ENCODE results near the gene SKOR2. TPM values are rescaled to one million over a fixed set of nuclear protein-coding genes. Genes with fewer than 3 reads are reported as not detected.

Gene SKOR2
- total RNA-seq, 1 experiment from 2014 or later, result not detected

GRCh38 chr18:47168509-47168908 lies 83.0 kb downstream of the SKOR2 start:
- TF ChIP-seq SIN3A (IDR thresholded peaks at IDR 0.05; ENCODE audit: borderline replicate concordance, insufficient read depth, low read depth, low read length), result no peak
- Histone ChIP-seq H3K36me3 (ENCODE audit: control insufficient read depth, insufficient read depth, low read length) (no peaks in the 10 kb centered on the region), H3K9me3 (ENCODE audit: control insufficient read depth, insufficient read depth, low read depth, low read length) (no peaks in the 10 kb centered on the region), H3K27ac (ENCODE audit: low read length) (no peak overlapping the region), H3K27me3 (ENCODE audit: control insufficient read depth, insufficient read depth, low read length) (no peaks in the 10 kb centered on the region), H3K4me3 (ENCODE audit: low read depth in 2 of 2, low read length in 2 of 2) (no peak overlapping the region), H3K4me1 (ENCODE audit: control insufficient read depth, insufficient read depth, low read length) (no peaks in the 10 kb centered on the region)
- intact Hi-C loops (cut with micrococcal nuclease; ENCODE audit: unreplicated experiment) (no loop called here), in situ Hi-C loops (cut with HindIII; ENCODE audit: low pct_unique_long_range_greater_than_20kb, low sequenced_read_pairs) (no loop called here)
- no TSS peak for BruUV-seq (replicated peaks)
- POLR2A ChIA-PET, result no interaction called here
- no peak for ATAC-seq
- CTCF ChIA-PET, result no interaction called here
- no peak for DNase-seq (ENCODE audit: low read depth, low spot score)

- intact Hi-C loops (cut with micrococcal nuclease; ENCODE audit: unreplicated experiment), result no loop called here
- TF ChIP-seq CTCF (IDR thresholded peaks at IDR 0.05) (no peak), POLR2AphosphoS5 (IDR thresholded peaks at IDR 0.05; ENCODE audit: low read depth, low read length) (no peak), REST (IDR thresholded peaks at IDR 0.05; ENCODE audit: insufficient read depth in 1 of 2, low read depth in 2 of 2, low read length in 1 of 2) (no peak), SIN3A (IDR thresholded peaks at IDR 0.05; ENCODE audit: borderline replicate concordance, insufficient read depth, low read depth, low read length) (no peak), TCF7L2 (IDR thresholded peaks at IDR 0.05; ENCODE audit: low read depth, low read length) (no peak)
- ChIA-PET CTCF (no interaction called here), POLR2A (no interaction called here)
- in situ Hi-C loops (cut with HindIII; ENCODE audit: low pct_unique_long_range_greater_than_20kb, low sequenced_read_pairs), result no loop called here
- BruUV-seq (replicated peaks), result no TSS peak
- no peak for DNase-seq (ENCODE audit: low read depth, low spot score)
- no peaks in the 10 kb centered on the region for H3K36me3 ChIP-seq (ENCODE audit: control insufficient read depth, insufficient read depth, low read length)
- H3K4me3 ChIP-seq (ENCODE audit: low read depth in 2 of 2, low read length in 2 of 2), result no peak overlapping the region
- H3K27ac ChIP-seq (ENCODE audit: low read length), result no peak overlapping the region
- no peaks in the 10 kb centered on the region for H3K9me3 ChIP-seq (ENCODE audit: control insufficient read depth, insufficient read depth, low read depth, low read length)
- no peak for ATAC-seq
- no peaks in the 10 kb centered on the region for H3K4me1 ChIP-seq (ENCODE audit: control insufficient read depth, insufficient read depth, low read length)
- no peaks in the 10 kb centered on the region for H3K27me3 ChIP-seq (ENCODE audit: control insufficient read depth, insufficient read depth, low read length)
These were observed 85.2 kb downstream of the SKOR2 start for GRCh38 chr18:47166294-47166693.

GRCh38 chr18:47163241-47163640 lies 88.2 kb downstream of the SKOR2 start:
- BruUV-seq (replicated peaks), result no TSS peak
- Histone ChIP-seq H3K9me3 (ENCODE audit: control insufficient read depth, insufficient read depth, low read depth, low read length) (no peaks in the 10 kb centered on the region), H3K4me3 (ENCODE audit: low read depth in 2 of 2, low read length in 2 of 2) (no peak overlapping the region), H3K4me1 (ENCODE audit: control insufficient read depth, insufficient read depth, low read length) (no peaks in the 10 kb centered on the region), H3K27ac (ENCODE audit: low read length) (no peak overlapping the region), H3K36me3 (ENCODE audit: control insufficient read depth, insufficient read depth, low read length) (no peaks in the 10 kb centered on the region), H3K27me3 (ENCODE audit: control insufficient read depth, insufficient read depth, low read length) (no peaks in the 10 kb centered on the region)
- ChIA-PET POLR2A (no interaction called here), CTCF (no interaction called here)
- ATAC-seq (no peak), DNase-seq (ENCODE audit: low read depth, low spot score) (no peak)
- TF ChIP-seq SIN3A (IDR thresholded peaks at IDR 0.05; ENCODE audit: borderline replicate concordance, insufficient read depth, low read depth, low read length) (no peak), TCF7L2 (IDR thresholded peaks at IDR 0.05; ENCODE audit: low read depth, low read length) (no peak), POLR2AphosphoS5 (IDR thresholded peaks at IDR 0.05; ENCODE audit: low read depth, low read length) (no peak), CTCF (IDR thresholded peaks at IDR 0.05) (no peak), REST (IDR thresholded peaks at IDR 0.05; ENCODE audit: insufficient read depth in 1 of 2, low read depth in 2 of 2, low read length in 1 of 2) (no peak)
- intact Hi-C loops (cut with micrococcal nuclease; ENCODE audit: unreplicated experiment), result no loop called here
- in situ Hi-C loops (cut with HindIII; ENCODE audit: low pct_unique_long_range_greater_than_20kb, low sequenced_read_pairs), result no loop called here
